T-helper 1 cell treated with Interleukin-12 subunit alpha and Interleukin-12 subunit beta and Interleukin-4 antibody, amounts not matched to agents 30 μg/mL and 1 μg/mL, for 36 hours (primary cell): ENCODE results near the gene KCNIP3.

Experiments
- H3K27ac Mint-ChIP-seq: one replicate; pipeline ENCODE4 v1.8.0; 2021; ENCODE audit warnings: mild to moderate bottlenecking, mixed read lengths
- H3K27me3 Mint-ChIP-seq: one replicate; pipeline ENCODE4 v1.8.0; 2021; ENCODE audit warnings: low read depth, mixed read lengths
- H3K36me3 Mint-ChIP-seq: one replicate; pipeline ENCODE4 v1.8.0; 2021; ENCODE audit warnings: low read depth, mixed read lengths
- H3K4me1 Mint-ChIP-seq: one replicate; pipeline ENCODE4 v1.8.0; 2021; ENCODE audit warnings: low read depth, mixed read lengths
- H3K4me3 Mint-ChIP-seq: one replicate; pipeline ENCODE4 v1.8.0; 2021; ENCODE audit warnings: mild to moderate bottlenecking, moderate library complexity, mixed read lengths
- H3K9me3 Mint-ChIP-seq: one replicate; pipeline ENCODE4 v1.8.0; 2021; ENCODE audit warnings: mixed read lengths

The KCNIP3 gene

GRCh38 chr2:95271381-95271971 is 25.7 kb upstream of the KCNIP3 start:
- H3K36me3 Mint-ChIP-seq: no peaks in the 10 kb centered on the region
- no peak overlapping the region for H3K4me3 Mint-ChIP-seq
- no peaks in the 10 kb centered on the region for H3K4me1 Mint-ChIP-seq
- H3K9me3 Mint-ChIP-seq: no peaks in the 10 kb centered on the region
- H3K27ac Mint-ChIP-seq: no peak overlapping the region
- no peaks in the 10 kb centered on the region for H3K27me3 Mint-ChIP-seq

GRCh38 chr2:95272299-95272751 is 24.8 kb upstream of the KCNIP3 start:
- no peak overlapping the region for H3K27ac Mint-ChIP-seq
- no peak overlapping the region for H3K4me3 Mint-ChIP-seq
- H3K4me1 Mint-ChIP-seq: no peaks in the 10 kb centered on the region
- no peaks in the 10 kb centered on the region for H3K27me3 Mint-ChIP-seq
- H3K9me3 Mint-ChIP-seq: no peaks in the 10 kb centered on the region
- H3K36me3 Mint-ChIP-seq: no peaks in the 10 kb centered on the region

GRCh38 chr2:95272781-95273180 is 24.4 kb upstream of the KCNIP3 start:
- no peaks in the 10 kb centered on the region for H3K4me1 Mint-ChIP-seq
- H3K27ac Mint-ChIP-seq: no peak overlapping the region
- no peaks in the 10 kb centered on the region for H3K27me3 Mint-ChIP-seq
- H3K9me3 Mint-ChIP-seq: no peaks in the 10 kb centered on the region
- no peak overlapping the region for H3K4me3 Mint-ChIP-seq
- H3K36me3 Mint-ChIP-seq: no peaks in the 10 kb centered on the region

- no peaks in the 10 kb centered on the region for H3K4me1 Mint-ChIP-seq
- no peaks in the 10 kb centered on the region for H3K9me3 Mint-ChIP-seq
- H3K27me3 Mint-ChIP-seq: no peaks in the 10 kb centered on the region
- H3K27ac Mint-ChIP-seq: no peak overlapping the region
- no peaks in the 10 kb centered on the region for H3K36me3 Mint-ChIP-seq
- no peak overlapping the region for H3K4me3 Mint-ChIP-seq
These were observed 23.4 kb upstream of the KCNIP3 start for GRCh38 chr2:95273566-95274290.

- no peak within 1 kb of the TSS for H3K4me3 Mint-ChIP-seq
- no peaks in the 10 kb centered on the region for H3K27me3 Mint-ChIP-seq
- no peaks in the 10 kb centered on the region for H3K36me3 Mint-ChIP-seq
- no peak within 1 kb of the TSS for H3K27ac Mint-ChIP-seq
- H3K4me1 Mint-ChIP-seq: no peaks in the 10 kb centered on the region
- H3K9me3 Mint-ChIP-seq: no peaks in the 10 kb centered on the region
These were observed 22.6 kb upstream of the KCNIP3 start, which contains the start of gene PROM2 for GRCh38 chr2:95274291-95275150. TSS of gene PROM2 (plus strand) at chr2:95274449. CDS start at chr2:95274586, 137 bp downstream.

GRCh38 chr2:95275151-95275515 is 22.0 kb upstream of the KCNIP3 start:
- H3K4me1 Mint-ChIP-seq: no peaks in the 10 kb centered on the region
- H3K9me3 Mint-ChIP-seq: no peaks in the 10 kb centered on the region
- no peaks in the 10 kb centered on the region for H3K36me3 Mint-ChIP-seq
- no peak overlapping the region for H3K4me3 Mint-ChIP-seq
- no peak overlapping the region for H3K27ac Mint-ChIP-seq
- H3K27me3 Mint-ChIP-seq: no peaks in the 10 kb centered on the region

- H3K4me1 Mint-ChIP-seq: no peaks in the 10 kb centered on the region
- H3K27me3 Mint-ChIP-seq: no peaks in the 10 kb centered on the region
- no peaks in the 10 kb centered on the region for H3K36me3 Mint-ChIP-seq
- no peaks in the 10 kb centered on the region for H3K9me3 Mint-ChIP-seq
- no peak overlapping the region for H3K4me3 Mint-ChIP-seq
- H3K27ac Mint-ChIP-seq: no peak overlapping the region
These were observed 21.4 kb upstream of the KCNIP3 start for GRCh38 chr2:95275601-95276243.

GRCh38 chr2:95276244-95276887 is 20.8 kb upstream of the KCNIP3 start:
- H3K4me3 Mint-ChIP-seq: no peak overlapping the region
- no peaks in the 10 kb centered on the region for H3K9me3 Mint-ChIP-seq
- no peak overlapping the region for H3K27ac Mint-ChIP-seq
- no peaks in the 10 kb centered on the region for H3K27me3 Mint-ChIP-seq
- no peaks in the 10 kb centered on the region for H3K36me3 Mint-ChIP-seq
- H3K4me1 Mint-ChIP-seq: no peaks in the 10 kb centered on the region

GRCh38 chr2:95276888-95277245 is 20.3 kb upstream of the KCNIP3 start:
- no peak overlapping the region for H3K27ac Mint-ChIP-seq
- no peaks in the 10 kb centered on the region for H3K9me3 Mint-ChIP-seq
- H3K4me3 Mint-ChIP-seq: no peak overlapping the region
- no peaks in the 10 kb centered on the region for H3K27me3 Mint-ChIP-seq
- no peaks in the 10 kb centered on the region for H3K36me3 Mint-ChIP-seq
- H3K4me1 Mint-ChIP-seq: no peaks in the 10 kb centered on the region

GRCh38 chr2:95277246-95277906 is 19.8 kb upstream of the KCNIP3 start:
- H3K4me1 Mint-ChIP-seq: no peaks in the 10 kb centered on the region
- H3K27ac Mint-ChIP-seq: no peak overlapping the region
- no peaks in the 10 kb centered on the region for H3K9me3 Mint-ChIP-seq
- H3K27me3 Mint-ChIP-seq: no peaks in the 10 kb centered on the region
- H3K4me3 Mint-ChIP-seq: no peak overlapping the region
- no peaks in the 10 kb centered on the region for H3K36me3 Mint-ChIP-seq

- no peaks in the 10 kb centered on the region for H3K4me1 Mint-ChIP-seq
- no peaks in the 10 kb centered on the region for H3K36me3 Mint-ChIP-seq
- no peaks in the 10 kb centered on the region for H3K27me3 Mint-ChIP-seq
- no peak overlapping the region for H3K27ac Mint-ChIP-seq
- no peaks in the 10 kb centered on the region for H3K9me3 Mint-ChIP-seq
- H3K4me3 Mint-ChIP-seq: no peak overlapping the region
These were observed 19.1 kb upstream of the KCNIP3 start for GRCh38 chr2:95278051-95278471.

- Mint-ChIP-seq H3K9me3 (no peaks in the 10 kb centered on the region), H3K36me3 (no peaks in the 10 kb centered on the region), H3K4me1 (no peaks in the 10 kb centered on the region), H3K27ac (no peak overlapping the region), H3K4me3 (no peak overlapping the region), H3K27me3 (no peaks in the 10 kb centered on the region)
These were observed 18.4 kb upstream of the KCNIP3 start for GRCh38 chr2:95278637-95279225.

- Mint-ChIP-seq H3K36me3 (no peaks in the 10 kb centered on the region), H3K27ac (no peak overlapping the region), H3K4me1 (no peaks in the 10 kb centered on the region), H3K9me3 (no peaks in the 10 kb centered on the region), H3K4me3 (no peak overlapping the region), H3K27me3 (no peaks in the 10 kb centered on the region)
These were observed 17.6 kb upstream of the KCNIP3 start for GRCh38 chr2:95279435-95280035.
